ENCODE measurements around the gene CAMTA1.

GRCh38 chr1:7426780-7427604 lies 641.7 kb downstream of the CAMTA1 start:
- TF ChIP-seq, protein P1, sequence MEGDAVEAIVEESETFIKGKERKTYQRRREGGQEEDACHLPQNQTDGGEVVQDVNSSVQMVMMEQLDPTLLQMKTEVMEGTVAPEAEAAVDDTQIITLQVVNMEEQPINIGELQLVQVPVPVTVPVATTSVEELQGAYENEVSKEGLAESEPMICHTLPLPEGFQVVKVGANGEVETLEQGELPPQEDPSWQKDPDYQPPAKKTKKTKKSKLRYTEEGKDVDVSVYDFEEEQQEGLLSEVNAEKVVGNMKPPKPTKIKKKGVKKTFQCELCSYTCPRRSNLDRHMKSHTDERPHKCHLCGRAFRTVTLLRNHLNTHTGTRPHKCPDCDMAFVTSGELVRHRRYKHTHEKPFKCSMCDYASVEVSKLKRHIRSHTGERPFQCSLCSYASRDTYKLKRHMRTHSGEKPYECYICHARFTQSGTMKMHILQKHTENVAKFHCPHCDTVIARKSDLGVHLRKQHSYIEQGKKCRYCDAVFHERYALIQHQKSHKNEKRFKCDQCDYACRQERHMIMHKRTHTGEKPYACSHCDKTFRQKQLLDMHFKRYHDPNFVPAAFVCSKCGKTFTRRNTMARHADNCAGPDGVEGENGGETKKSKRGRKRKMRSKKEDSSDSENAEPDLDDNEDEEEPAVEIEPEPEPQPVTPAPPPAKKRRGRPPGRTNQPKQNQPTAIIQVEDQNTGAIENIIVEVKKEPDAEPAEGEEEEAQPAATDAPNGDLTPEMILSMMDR (IDR thresholded peaks at IDR 0.05), result no peak
- no peak for TF ChIP-seq EZH2phosphoT487 (IDR thresholded peaks at IDR 0.05)
- TF ChIP-seq EZH2 (IDR thresholded peaks at IDR 0.05), result no peak

Data from neural progenitor cell (in vitro differentiated cells).